Inflammatory macrophage treated with lipopolysaccharide for 1 hour (primary cell): ENCODE measurements around the gene TAPT1.
A peak's percentile ranks its signal among the peaks of the same experiment; 100 is the strongest.
"Not testable (repeated sequence)": the region's sequence is repeated elsewhere in the genome, so short reads cannot be mapped to it uniquely, and the experiment has no call there.

Source experiments
- DNase-seq, 2 donors: peaks; one replicate each; pipeline ENCODE4 v3.0.0-alpha.2; 2020 to 2022

TAPT1 gene

DNA sequence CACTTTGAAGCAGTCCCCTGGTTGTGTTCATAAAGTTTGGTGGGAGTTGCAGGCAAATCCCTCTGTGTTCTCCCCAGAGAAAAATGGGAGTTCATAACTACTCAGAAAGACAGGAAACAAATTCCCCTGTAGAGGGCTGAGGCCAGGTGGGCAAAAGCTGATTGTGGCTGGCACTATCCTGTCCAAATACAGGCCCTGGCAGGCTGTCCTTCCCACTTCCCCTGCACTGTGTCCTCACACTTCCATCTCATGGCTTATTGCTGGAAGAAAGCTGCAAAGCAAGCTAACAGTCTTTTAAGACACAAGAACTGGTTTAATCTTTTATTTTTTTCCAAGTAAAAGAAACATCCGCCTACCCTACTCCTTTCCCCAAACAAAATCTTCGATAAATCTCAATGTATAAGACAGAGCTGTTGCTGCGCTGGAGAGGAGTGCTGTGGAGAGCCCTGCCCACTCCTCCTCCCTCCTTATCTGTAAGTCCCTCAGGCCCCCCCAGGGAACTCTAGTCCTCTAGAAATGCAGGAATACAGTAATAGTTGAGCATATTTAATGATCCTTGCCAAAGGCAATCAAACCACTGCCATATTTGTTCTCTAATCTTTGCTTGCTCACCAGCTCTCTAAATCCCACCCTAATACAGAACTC is 14.0 kb downstream of the TAPT1 start:
- no peak for DNase-seq

DNA sequence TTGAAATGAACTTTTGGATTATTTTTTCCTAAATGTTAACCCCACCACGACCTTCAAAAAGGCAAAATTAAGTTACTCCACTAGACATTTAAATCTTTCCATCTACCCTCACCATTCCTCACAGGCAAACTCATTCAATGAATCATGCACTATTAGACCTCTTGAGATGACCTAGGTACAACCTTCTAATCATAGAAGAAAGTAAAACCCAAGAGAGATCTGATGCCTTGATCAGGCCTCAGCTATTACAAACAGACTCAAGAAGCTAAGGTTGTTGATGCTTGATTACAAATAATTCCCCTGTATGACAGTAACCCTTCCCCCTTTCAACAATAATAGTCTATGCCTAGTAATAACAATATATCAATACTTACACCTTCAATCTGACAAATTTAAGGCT is 18.9 kb downstream of the TAPT1 start:
- no peak for DNase-seq

DNA sequence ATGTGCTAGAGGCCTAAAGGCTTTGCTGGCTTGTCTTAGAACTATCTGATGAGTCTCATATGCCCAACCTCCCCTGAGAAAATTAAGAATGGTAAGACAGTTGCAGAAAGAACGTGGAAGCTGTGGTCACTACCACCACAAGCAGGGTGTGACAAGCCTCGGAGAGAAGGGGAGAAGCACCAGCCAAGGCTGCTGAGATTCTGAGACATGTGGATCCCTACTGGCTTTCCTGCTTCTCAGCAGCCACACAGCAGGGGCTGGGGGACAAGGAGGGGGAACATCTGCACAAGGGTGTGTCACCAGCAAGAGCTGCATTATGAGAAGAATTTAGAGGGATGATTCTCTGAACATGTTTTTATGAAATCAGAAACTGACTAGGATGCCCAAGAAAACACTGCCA is 19.4 kb downstream of the TAPT1 start:
- DNase-seq: no peak

DNA sequence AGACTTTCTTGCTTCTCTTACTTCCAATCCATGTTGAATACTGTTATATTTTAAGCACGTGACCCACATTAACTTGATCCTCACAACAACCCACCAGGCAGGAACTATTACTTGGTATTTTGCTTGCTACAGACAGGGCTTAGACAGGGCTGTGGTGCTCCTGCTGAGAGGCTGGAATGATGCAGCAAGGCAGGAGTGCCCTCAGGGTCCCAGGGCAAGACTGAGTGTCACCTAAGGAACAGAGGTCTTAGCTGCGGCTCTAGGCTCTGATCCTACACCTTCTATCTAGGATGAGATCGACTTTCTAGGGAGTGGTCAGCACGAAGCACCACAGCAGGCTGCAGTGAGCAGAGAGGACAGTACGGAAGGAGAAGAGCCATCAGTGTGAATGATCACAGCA is 20.0 kb downstream of the TAPT1 start:
- DNase-seq: no peak

DNA sequence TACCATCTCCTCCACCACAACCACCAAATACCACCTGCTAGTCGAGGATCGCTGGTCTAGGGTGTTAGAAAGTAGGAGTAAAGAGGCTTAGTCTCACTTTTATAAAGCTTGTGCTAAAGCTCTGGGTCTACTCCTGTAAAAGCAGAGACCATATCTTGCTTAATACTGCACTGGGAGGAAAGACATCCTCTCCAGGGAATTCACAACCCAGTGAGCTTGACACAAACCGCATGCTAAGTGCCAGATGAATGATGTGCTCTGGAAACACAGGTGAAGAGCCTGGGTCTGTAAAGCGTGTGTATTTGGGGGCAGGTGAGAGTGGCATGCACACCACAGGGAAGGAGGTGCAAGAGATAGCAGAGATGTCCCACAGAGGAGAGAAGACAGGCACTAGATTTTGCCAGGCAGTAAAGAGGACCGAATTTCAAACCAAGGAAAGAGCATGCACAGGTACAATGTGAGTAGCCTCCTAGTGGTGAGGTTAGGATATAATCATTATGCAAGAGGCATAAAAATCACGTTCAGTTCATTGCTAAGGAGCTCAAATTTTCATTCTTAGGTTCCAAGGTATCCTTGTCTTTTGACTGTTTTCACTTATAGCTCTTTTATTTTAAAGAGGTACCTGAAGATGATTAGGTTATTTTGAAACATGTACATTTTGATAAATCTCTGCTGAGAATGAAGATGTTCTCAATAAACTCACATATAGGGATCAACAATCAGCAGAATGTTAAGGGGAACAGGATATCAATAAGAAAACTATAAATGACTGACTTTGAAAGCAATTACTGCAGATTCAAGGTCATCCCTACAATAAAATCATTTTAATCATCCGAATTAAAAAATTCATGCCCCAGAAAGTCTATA is 20.7 kb downstream of the TAPT1 start:
- DNase-seq: no peak

DNA sequence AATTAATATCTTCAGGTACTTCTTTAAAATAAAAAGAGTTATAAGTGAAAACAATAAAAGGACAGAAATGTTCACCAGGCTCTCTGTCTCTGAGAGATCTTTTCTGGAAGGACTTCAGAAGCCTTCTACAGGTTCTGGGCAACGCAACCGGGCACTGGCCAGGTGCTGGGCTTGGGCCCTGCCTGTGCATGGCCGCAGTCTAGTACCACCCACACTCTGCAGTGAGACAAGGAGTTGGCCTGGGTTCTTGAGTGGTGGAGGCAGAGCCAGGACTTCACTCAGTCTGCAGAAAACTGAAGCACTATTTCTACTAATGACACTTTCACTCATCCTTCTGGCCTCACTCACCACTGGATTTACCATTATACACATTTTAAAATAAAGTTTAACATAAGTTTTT is 21.8 kb downstream of the TAPT1 start:
- DNase-seq: no peak

DNA sequence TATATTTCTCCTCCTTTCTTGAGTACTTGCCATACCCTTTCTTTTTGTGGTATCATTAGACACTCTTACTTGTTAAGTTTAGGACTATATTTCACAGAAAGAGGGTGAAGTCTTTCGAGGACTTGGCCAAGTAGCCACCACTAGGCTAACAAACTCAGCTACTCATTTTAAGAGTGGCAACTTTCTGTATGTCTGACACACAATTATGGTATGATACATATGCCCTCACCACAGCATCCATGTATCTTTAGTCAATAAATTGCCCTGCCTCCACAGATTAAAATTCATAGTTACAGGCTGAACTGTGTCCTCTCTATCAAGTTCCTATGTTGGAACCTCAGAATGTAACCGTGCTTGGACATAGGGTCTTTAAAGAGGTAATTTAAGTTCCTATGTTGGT is 23.2 kb downstream of the TAPT1 start:
- DNase-seq: no peak

DNA sequence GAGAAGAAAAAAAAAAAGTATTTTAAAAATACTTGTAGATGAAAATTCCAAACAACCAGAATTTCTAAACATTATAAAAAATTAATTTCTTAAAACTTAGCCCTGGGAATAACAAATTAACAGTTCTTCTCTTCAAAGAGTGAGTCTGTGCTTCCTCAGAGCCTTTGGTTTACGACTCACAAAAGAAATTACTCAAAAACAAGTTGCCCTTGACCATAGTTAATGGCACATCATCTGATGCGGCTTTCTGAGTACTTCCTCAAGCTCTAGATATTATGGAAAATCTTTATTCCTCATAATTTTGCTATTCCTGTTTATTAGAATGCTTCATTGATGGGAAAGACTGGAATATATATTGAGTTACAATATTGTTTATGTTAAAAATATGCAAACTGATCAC is 23.7 kb downstream of the TAPT1 start:
- DNase-seq: no peak

DNA sequence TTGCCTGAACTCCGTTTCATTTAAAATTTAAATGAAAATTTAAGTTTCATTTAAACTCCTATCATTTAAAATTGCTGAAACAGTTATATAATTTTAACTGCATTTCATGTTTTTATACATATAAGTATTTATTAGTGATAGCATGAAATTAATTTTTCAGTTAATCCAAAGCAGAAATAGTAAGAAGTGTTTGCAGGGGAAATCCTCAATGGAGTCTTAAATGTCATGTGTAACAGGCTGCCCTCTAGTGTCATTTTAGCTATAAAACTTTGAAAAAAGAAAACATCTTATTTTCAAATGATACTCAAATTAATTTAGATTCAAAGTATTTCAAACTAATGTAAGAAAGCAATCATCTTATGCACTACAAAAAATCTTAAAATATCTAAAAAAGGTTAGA is 27.2 kb downstream of the TAPT1 start:
- peak; percentile 16 to 48 for DNase-seq

DNA sequence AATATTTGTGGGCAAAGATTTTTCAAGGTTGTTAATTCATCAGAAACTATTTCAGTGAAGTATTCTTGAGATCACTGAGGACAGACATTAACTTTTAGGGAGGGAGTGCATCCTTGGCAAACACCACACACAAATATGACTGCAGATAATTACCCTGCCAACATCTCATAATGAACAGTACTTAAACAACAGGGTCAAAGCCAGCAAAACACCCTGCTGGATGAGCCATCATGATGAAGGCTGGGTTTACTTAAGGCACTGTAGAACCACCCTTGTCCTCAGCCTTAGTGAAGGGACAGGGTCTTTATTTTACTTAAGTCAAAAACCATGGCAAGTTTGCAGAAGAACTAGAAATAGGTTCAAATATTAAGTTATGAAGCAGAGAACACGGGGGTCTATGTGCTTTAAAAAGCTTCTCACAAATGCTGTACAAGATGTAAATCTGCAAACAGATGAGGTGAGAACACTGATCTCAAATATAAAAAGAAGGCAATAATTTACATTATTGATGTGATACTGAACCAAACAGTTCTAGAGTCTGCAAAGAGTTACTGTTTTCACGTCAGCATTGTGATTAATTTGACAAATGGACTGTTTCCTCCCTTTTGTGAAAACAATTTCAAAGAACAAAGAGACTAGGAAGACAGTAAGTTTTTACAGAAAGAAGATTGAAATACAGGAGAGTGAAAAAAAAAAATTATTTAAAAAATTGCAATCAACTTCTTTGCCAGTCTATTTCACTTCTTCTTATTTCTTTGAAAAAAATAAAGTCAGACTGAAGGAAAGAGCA is 28.2 kb downstream of the TAPT1 start:
- no peak for DNase-seq

DNA sequence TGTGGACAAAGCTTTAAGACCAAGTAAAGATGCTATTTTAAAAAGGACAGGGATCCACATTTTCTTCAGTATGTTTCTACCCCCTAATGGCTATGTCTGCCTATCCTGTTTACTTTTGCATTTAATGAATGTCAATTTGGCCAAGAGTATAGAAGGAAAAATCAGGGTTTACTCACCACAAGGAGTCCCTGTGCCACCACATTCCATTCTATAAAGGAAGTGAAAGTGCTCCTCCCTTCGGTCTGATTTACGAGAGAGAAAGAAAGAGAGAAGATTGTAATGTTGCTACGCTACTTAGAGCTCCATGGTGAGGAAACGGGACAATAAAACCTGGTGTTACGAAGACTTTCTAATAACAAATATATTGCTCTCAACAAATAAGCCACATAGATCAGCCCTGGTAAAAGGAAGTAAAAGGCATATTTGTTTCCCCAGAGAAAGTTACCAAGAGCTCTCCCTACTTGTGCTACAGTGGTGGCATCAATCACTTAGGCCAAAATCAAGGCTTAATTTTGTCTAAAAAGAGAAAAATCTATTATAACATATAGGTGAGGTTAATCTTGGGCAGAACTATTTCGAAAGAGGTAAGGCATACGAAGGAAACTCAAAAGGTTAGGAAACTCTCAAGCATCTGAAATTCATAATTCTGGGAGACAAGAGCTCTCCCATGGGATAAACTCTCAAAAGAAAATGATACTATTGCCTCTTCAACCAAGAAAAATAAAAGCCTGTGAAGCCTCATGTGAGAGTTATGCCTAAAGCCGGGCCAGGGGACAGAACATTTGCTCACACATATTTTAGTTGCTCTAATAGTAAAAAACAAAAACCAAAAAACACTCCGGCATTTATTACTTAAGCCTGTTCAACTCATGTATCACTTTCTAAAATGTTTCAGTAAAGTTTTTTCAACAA is 29.5 kb downstream of the TAPT1 start:
- peak; percentile 70 to 74 for DNase-seq

DNA sequence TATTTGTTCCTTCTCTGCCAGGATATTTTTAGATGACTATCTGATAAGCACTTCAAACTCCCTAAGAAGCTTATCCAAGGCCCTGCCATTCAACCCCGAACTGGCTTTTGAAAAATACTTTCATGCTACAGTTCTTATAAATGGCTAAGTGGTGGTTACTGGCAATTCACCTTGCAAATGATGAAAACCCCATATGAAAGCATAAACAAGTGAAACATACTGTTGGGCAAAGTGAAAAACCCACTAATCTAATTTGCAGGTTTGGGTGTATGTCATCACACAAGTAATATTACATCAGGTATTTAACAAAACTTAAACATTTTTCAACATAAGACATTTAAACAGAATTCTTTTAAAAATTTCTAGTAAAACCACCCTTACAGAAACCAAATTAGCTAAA is 31.1 kb downstream of the TAPT1 start:
- no peak for DNase-seq

DNA sequence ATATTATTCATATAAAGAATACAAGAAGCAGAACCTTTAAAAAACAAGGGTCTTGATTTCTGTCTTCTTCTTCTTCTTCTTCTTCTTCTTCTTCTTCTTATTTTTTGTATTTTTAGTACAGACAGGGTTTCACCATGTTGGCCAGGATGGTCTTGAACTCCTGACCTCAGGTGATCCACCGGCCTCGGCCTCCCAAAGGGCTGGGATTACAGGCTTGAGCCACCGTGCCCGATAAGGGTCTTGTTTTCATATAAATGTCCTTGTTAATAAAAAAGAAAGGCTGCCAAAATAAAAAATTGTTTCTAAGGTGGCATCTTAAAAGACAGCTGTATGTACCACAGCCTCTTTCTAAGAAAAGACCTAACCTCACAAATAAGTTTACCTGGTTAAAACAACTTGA is 31.5 kb downstream of the TAPT1 start:
- DNase-seq: not testable (repeated sequence)

DNA sequence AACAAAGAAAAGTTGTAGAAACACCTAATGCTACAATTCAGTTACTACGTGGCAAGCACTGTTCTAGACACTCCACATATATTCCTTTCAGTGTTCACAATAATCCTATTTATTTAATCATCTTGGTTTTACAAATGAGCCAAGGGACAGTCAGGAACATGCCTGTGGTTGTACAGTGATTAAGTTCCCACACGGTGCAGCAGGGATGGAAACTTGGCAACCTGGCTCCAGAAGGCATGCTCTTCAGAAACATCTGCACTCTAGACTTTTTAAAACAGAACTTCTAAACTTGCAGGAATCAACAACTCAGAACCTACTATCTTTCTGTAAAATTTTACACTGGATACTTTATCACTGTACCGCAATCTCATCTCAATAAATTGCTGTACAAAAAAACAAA is 32.1 kb downstream of the TAPT1 start:
- no peak for DNase-seq

DNA sequence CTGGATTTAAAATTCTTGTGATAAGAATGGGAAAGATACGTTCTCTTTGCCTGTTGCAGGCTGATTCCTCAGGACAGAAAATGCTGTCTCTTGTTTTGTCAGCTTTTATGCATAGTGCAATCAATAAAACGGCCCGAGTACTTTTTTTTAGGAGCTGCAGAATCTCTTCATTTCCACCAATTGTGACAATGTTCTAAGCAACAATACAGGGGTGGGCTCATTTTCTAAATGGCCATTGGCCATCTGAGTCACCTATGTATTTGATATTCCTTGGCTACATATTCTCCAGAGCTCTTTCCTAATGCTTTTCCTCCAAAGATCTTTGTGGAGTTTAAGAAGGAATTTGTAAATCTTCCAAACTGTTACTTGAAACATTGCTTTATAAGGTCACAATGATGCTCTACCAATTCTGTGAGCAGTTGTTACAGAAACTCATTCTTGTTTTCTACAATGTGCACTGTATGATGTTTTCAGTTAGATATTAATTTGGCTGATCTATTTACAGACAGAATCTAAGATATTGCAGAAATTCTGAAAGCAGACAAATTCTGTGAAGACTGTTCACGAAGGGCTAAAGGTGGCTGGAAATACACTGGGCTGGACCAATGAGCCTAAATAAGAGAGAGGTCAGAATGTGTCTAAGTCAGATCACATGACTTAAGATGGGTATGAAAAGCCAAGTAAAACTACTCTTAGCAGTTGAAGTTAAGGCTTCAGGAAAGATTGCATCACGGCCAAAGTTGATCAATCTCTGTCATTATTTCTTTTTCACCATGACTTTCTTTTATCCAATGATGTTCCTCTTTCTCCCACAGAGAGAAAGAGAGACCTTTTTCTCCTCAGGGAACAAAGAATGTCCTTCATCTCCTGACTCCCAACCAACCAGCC is 33.4 kb downstream of the TAPT1 start:
- DNase-seq: peak; percentile 41 to 67

DNA sequence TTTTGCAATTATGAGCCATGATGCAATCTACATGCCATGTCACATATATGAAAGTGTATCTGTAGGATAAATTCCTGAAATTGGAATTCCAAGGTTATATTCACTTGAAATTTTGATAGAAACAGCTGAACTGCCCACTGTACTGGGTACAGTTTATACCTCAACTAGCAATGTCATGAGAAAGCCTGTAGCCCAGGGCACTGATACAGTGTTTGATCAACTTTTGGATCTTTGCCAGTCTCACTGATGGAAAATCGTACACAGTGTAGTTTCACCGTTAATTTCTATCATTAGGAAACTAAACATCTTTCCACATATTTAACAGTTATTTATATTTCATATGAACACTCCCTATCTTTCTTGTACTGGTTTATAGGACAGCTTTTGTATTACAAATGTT is 34.2 kb downstream of the TAPT1 start:
- no peak for DNase-seq

DNA sequence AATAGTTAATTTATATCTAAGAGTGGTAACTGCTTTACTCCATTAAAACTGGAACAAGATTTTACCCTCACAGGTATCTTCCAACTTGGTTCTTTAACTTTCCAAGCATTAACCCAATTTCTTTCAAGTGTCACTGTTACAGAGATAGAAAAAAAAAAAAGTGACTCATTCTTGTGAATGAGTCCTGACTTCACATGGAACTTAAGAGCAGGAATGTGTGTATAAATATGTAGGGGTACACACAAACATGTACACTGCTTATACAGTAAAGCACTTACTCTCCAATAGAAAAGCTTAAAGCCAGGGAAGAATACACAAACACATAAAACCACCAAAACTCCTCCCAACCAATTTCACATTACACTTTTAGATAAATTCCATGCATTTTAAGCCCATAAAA is 38.8 kb downstream of the TAPT1 start:
- no peak for DNase-seq

DNA sequence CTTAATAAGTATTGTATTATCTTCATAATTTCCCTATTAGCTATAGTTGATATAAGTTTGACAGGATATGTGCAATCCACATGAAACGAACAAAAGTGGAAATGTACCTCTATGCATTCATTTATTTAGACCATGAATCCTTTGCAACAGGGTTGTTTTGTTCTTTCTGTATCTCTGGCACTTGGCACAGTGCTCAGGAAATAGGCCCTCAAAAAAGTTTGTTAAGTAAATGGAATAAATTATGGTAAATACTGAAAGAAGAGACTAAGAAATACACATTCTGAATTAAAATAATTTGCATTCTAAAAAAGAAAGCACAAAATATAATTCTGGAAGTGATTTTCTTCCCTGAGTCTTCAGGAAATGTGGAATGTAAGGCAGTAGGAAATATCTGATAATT is 39.3 kb downstream of the TAPT1 start:
- DNase-seq: no peak

DNA sequence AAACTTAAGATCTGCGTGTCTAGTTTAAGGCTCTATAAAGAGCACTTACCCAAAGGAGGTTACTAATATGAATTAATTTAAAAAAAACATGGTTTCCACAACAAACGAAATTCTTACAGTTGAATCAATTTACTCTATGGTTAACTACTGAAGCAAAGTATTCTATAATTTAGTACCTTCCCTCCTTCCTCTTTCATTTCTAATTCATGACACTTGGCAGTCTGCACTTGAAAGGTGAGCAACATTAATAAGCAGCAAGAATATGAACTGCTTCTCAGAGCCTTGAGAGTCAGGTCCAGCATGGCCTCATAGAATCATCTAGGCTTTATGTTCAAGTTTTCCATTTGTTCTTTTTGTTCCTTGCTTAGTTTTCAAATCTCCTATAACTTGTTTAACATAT is 42.7 kb downstream of the TAPT1 start:
- DNase-seq: no peak

DNA sequence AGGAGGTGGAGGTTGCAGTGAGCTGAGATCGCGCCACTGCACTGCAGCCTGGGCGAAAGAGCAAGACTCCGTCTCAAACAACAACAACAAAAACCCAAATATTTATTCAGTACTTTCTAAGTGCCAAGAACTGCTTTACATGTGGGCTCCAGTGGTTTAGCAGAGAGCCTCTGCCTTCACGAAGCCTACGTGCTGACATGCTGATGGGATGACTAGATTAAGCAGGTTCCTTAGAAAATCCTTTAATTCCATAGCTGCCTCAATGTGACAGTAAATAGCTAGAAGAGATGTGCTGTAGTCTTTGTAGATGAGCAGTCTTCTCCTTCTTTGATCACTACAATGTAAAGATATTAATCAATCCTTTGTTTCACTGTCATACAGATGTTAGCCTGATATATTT is 49.6 kb downstream of the TAPT1 start:
- DNase-seq: no peak

DNA sequence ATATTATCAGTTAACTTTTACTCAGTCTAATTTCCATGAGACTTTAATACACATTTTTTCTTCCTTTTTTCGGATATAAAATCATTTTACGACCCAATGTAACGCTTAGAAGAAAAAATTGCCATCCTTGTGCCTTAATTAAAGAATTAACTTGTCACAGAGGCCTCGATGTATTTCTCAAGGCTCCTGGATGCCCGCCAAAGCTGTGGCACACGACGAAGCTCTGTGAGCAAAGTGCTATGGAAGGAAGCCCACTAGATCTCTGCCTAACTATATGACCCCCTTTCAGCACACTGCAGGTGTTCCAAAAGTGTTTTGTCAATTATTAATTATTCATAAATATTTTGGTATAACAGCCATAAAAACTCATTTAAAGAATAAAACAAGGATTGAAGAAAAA is 54.4 kb downstream of the TAPT1 start:
- no peak for DNase-seq

DNA sequence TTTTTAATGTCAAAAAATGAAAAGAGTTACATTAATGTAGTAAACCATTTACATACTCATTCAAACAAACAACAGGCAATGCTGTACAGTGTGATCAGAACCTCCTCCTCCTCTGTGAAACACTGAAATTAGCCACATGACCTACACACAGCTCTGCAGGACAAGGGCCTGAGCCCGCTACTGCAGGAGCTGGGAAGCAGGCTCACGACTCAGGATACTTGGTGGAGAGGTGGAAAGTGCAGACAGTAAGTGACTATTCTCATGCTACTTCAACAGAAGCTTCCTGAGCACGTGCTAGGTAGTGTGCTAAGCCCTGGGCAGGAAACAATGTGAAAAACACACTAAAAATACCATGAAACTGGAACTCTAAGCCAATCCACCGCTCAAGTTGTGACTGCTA is 56.8 kb downstream of the TAPT1 start:
- no peak for DNase-seq
